Stimulated activated naive CD8-positive, alpha-beta T cell treated with anti-CD3 and anti-CD28 coated beads, Interleukin-15, amount 100 ng/mL, for 72 hours (primary cell): ENCODE measurements around the gene CYS1.

ENCODE experiments used
- ATAC-seq: fragments of 150-1000 bp; cut with Tn5 transposase; 2 replicates; pipeline ENCODE4 v1.10.0; 2021; ENCODE audit warnings: mild to moderate bottlenecking, moderate library complexity
- DNase-seq, 2 donors: peaks; one replicate each; pipeline ENCODE4 v3.0.0; 2021 to 2022
- H3K27ac Mint-ChIP-seq, 2 donors: one replicate each; pipeline ENCODE4 v1.8.0; 2022; ENCODE audit warnings: mild to moderate bottlenecking in 2 of 2, mixed read lengths in 2 of 2, moderate library complexity in 2 of 2
- H3K27me3 Mint-ChIP-seq: one replicate; pipeline ENCODE4 v1.8.0; 2022; ENCODE audit warnings: mixed read lengths
- H3K4me1 Mint-ChIP-seq: one replicate; pipeline ENCODE4 v1.8.0; 2022; ENCODE audit warnings: mild to moderate bottlenecking, mixed read lengths
- H3K4me3 Mint-ChIP-seq, 2 donors: one replicate each; pipeline ENCODE4 v1.8.0; 2022; ENCODE audit warnings: mild to moderate bottlenecking in 2 of 2, mixed read lengths in 2 of 2, moderate library complexity in 1 of 2
- H3K9me3 Mint-ChIP-seq, 2 donors: one replicate each; pipeline ENCODE4 v1.8.0; 2022; ENCODE audit warnings: mixed read lengths in 2 of 2

Gene CYS1

DNA sequence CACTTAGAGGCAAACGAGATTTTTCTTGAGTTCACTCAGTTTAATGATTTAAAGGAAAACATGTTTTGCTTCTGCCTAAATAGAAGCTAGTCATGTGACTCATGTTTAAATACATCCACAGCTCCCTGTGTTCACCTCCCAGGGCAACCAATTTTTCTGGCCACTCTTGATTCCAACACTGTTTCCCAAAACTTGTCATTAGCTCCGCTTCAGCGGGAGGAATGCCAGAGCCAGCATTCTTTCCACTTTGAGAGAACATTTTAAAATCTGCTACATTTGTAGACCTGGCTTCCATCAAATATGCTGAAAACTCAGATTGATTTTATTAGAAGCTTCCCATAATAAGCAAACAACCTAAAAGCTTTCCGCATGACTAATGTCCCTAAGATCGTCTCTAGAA is 2.8 kb upstream of the CYS1 start:
- Mint-ChIP-seq H3K4me3 (no peak overlapping the region), H3K27me3 (peaks cover 87% of the 10 kb centered on the region), H3K27ac (no peak overlapping the region), H3K4me1 (peaks cover 37% of the 10 kb centered on the region), H3K9me3 (no peaks in the 10 kb centered on the region)
- ATAC-seq (no peak), DNase-seq (no peak)

DNA sequence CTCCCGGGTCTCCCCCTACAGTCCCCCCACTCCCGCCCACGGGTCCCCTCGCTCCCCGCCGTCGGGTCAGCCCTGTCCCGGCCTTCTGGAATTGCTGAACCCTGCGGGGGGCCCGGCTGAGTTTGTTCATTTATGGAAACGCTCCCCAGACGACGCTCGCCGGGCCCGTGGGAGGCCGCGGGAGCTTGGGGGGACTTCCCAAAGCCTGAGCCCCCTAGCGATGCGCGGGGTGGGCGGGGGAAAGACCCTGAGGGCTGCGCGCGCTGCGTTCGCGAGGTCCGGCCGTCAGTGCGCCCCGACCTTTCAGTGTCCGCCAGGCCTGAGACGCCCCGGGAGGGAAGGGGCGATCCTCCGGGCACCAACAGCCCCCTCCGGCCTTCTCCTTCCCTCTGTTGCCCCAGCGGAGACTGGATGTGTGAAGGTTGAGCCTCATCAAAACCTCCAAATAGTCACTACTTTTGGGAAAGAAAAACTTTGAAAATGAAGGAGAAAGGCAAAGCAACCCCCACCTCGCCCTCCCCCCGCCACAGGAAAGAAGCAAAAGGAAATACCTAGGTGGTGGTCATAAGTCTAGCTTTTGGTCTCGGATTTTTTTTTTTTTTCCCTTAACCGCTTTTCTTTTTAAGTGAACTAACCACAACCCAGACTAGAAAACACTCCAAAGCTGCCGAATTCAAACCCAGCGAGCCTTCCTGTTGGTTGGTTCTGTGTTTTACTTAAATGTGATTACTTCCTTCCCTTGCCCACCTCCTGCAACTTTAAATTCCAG is 509 bp upstream of the CYS1 start:
- Mint-ChIP-seq H3K27me3 (peaks cover 87% of the 10 kb centered on the region), H3K27ac (peak overlapping the region in 1 of 2 donors; percentile 31), H3K4me3 (peak overlapping the region; percentile 78 to 79), H3K4me1 (peaks cover 37% of the 10 kb centered on the region), H3K9me3 (no peaks in the 10 kb centered on the region)
- ATAC-seq (peak; percentile 59), DNase-seq (peak; percentile 27 to 52)

DNA sequence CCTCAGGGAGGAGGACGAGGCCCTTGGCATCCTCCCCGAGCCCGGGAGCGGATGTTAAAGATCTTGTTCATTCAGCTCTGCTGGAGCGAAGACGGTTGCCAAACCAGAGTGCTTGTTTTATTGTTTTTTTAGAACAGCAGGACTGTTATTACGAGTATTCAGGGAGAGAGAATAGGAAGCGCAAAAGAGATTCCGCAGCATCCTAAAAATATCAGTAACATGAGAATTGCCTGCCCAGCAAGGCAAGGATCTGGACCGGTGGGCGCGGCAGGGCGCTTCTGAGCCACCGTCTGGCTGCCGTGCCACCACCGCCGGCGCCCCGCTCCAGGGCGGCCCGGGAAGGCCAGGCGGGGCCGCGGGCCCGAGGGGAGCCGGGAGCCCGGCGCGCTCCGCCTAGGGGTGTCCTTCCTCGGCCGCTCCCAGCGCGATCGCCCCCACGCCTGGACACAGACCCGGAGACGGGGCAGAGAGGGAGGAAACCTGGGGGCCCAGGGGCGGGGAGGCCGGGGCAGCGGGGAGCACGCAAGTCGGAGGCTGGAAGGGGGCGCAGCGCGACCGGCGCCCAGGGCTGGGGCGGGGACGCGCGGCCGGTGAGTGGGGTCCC is 843 bp downstream of the CYS1 start:
- Mint-ChIP-seq H3K9me3 (no peaks in the 10 kb centered on the region), H3K27me3 (peaks cover 87% of the 10 kb centered on the region), H3K4me1 (peaks cover 35% of the 10 kb centered on the region), H3K4me3 (peak overlapping the region; percentile 75 to 89), H3K27ac (peak overlapping the region in 1 of 2 donors; percentile 74)
- DNase-seq (peak; percentile 35 to 38), ATAC-seq (peak; percentile 59)

DNA sequence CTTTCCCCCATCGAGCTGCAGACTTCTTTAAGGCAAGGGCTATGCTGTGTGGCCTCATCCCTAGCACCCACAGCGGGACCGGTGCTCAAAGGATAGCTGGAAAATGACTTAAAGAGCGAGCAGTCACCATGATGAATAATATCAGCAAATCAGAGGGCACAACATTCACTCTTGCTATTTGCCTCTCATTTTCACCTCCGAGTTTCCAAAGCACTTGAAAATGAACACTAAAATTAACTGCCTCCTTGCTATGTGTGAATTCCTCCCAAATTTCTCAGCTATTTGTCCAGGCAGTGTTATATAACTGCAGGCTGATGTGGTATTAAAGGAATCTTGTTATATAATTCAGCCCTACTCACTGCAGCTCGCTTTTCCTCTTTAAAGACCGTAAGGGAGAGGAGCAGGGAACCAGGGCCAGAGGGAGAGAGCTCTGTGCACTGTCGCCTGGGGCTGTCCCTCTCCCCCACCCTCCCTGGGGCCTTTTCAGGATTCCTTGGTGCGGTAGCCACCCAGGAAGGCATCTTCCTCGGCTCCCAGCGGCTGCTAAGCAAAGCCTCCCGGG is 1.4 kb downstream of the CYS1 start:
- Mint-ChIP-seq H3K4me3 (peak overlapping the region; percentile 75 to 89), H3K4me1 (peaks cover 29% of the 10 kb centered on the region), H3K9me3 (no peaks in the 10 kb centered on the region), H3K27ac (no peak overlapping the region), H3K27me3 (peaks cover 87% of the 10 kb centered on the region)
- DNase-seq (no peak), ATAC-seq (no peak)

DNA sequence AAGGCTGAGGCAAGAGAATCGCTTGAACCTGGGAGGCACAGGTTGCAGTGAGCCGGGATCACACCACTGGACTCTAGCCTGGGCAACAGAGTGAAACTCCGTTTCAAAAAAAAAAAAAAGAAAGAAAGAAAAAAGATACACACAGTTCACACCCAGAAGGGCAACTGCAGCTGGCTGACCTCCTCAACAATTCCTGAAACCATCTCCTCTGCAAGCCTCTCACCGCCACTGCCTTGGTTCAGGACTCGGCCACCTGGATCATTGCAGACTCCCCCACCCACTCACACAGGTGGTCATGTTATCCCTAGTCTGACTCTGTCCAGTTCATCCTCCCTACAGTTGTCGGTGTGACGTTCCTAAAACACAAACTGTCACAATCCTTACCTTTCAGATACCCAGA is 2.2 kb downstream of the CYS1 start:
- Mint-ChIP-seq H3K9me3 (no peaks in the 10 kb centered on the region), H3K27ac (no peak overlapping the region)

DNA sequence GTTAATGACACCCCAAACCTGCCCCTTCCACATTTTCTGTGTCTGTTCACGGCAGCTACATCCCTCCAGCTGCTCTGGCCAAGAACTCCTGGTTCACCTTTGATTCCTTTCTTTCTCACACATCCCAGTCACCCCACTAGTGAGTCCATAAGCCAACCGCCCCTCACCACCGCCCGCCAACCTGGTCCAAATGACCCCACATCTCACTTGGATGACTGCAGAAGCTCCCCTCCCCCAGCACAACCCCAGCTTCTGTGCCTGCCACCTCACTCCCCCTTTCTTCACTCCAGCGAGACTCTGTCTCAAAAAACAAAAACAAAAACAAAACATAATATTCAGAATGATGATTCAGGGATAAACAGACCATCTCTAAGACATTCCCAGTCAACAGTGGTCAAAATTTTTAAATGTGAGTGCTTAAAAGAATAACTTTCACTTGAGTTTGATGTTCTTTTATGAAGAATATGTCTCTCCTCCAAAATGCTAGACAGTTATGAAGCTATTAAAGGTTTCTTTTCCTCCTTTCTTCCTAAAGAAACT is 3.2 kb downstream of the CYS1 start:
- DNase-seq = no peak
- Mint-ChIP-seq H3K4me3 (no peak overlapping the region), H3K27ac (no peak overlapping the region), H3K9me3 (no peaks in the 10 kb centered on the region), H3K4me1 (peaks cover 31% of the 10 kb centered on the region), H3K27me3 (peaks cover 87% of the 10 kb centered on the region)
- no peak for ATAC-seq

More for the DNA sequence above, 2.2 kb downstream of the CYS1 start:
- ATAC-seq (no peak), DNase-seq (no peak)
- Mint-ChIP-seq H3K4me3 (no peak overlapping the region), H3K27me3 (peaks cover 87% of the 10 kb centered on the region), H3K4me1 (peaks cover 23% of the 10 kb centered on the region)

DNA sequence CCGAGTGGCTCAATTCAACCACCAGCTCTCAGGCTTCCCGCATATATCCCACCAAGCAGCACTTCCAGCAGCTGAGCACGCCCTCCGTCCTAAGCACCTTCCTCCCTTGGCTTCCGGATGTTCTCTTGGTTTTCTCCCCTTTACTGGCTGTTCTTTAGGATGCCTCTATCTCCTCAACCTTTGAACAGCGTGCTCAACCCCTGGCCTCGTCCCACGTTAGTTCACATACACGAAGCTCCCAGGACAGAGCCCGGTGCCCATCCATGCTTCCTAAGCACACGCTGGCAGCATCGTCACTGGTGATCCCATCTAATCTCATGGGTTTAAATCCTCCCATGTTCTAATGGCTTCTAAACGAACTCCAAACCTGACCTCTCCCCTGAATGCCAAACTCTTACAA is 3.7 kb downstream of the CYS1 start:
- peaks cover 84% of the 10 kb centered on the region for H3K27me3 Mint-ChIP-seq
- peaks cover 25% of the 10 kb centered on the region for H3K4me1 Mint-ChIP-seq
- no peak for ATAC-seq
- no peak for DNase-seq
- H3K9me3 Mint-ChIP-seq = no peaks in the 10 kb centered on the region
- H3K4me3 Mint-ChIP-seq = no peak overlapping the region
- H3K27ac Mint-ChIP-seq = no peak overlapping the region

DNA sequence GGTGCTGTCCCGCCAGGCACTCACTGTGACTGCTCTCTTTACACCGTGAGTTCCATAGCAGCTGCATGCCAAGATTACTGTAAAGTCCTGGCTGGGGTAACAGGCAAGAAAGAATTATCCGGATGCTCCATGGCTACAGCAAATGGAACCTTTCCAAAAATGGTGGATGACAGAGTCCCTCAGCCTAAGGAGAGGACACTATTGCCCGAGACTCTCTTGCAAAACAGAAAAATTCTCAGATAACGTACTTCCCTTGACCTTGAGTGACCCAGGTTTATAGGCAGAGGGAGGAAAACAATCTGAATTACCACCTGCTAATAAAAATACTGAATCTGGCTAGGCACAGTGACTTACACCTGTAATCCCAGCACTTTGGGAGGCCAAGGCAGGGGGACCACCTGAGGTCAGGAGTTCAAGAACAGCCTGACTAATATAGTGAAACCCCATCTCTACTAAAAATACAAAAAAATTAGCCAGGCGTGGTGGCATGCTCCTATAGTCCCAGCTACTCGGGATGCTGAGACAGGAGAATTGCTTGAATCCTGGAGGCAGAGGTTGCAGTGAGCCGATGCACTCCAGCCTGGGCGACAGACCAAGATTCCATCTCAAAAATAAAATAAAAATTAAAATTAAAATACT is 4.5 kb downstream of the CYS1 start:
- Mint-ChIP-seq H3K9me3 (no peaks in the 10 kb centered on the region), H3K4me1 (peaks cover 19% of the 10 kb centered on the region), H3K27me3 (peaks cover 79% of the 10 kb centered on the region), H3K4me3 (no peak overlapping the region), H3K27ac (no peak overlapping the region)
- ATAC-seq = no peak
- no peak for DNase-seq

DNA sequence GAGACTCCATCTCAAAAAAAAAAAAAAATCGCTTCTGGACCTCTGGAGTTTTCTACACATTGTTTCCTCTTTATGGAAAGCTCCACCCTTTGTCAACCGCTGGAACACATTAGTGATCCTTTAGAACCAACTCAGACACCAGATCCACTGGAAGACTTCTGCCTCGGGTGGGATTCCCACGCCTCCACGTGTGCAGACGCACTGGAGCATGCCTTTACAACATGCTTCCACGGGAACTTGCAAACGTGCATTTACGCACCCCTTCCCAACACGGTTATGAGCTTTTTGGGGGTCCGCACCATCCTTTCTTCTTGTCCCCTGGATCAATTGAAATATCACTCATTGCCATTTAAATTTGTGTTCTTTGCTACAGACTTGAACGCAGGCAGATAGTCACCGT is 5.1 kb downstream of the CYS1 start:
- Mint-ChIP-seq H3K9me3 (no peaks in the 10 kb centered on the region), H3K4me1 (peaks cover 19% of the 10 kb centered on the region), H3K27me3 (peaks cover 79% of the 10 kb centered on the region), H3K4me3 (no peak overlapping the region), H3K27ac (no peak overlapping the region)
- ATAC-seq (no peak), DNase-seq (no peak)

DNA sequence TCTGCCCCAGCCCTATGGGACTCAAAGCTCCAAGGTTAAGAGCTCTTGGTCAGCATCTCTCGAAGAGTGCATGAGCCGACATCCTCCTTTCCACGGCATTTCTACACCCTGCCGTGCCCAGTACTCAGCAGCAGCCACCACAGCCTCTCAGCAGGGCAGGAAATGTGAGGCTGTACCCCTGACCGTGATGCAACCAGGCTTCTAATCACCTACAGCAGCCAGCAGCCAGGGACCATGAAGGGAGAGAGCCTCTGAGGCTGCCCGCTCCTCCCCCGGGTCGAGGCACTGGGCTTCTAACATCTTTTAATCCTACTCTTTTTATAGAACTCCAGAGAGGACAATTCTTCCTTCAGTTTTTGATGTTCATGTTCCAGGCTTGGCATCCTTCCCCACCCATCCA is 6.5 kb downstream of the CYS1 start:
- peaks cover 12% of the 10 kb centered on the region for H3K4me1 Mint-ChIP-seq
- no peaks in the 10 kb centered on the region for H3K9me3 Mint-ChIP-seq
- no peak overlapping the region for H3K27ac Mint-ChIP-seq
- DNase-seq = no peak
- no peak for ATAC-seq
- no peak overlapping the region for H3K4me3 Mint-ChIP-seq
- peaks cover 71% of the 10 kb centered on the region for H3K27me3 Mint-ChIP-seq

DNA sequence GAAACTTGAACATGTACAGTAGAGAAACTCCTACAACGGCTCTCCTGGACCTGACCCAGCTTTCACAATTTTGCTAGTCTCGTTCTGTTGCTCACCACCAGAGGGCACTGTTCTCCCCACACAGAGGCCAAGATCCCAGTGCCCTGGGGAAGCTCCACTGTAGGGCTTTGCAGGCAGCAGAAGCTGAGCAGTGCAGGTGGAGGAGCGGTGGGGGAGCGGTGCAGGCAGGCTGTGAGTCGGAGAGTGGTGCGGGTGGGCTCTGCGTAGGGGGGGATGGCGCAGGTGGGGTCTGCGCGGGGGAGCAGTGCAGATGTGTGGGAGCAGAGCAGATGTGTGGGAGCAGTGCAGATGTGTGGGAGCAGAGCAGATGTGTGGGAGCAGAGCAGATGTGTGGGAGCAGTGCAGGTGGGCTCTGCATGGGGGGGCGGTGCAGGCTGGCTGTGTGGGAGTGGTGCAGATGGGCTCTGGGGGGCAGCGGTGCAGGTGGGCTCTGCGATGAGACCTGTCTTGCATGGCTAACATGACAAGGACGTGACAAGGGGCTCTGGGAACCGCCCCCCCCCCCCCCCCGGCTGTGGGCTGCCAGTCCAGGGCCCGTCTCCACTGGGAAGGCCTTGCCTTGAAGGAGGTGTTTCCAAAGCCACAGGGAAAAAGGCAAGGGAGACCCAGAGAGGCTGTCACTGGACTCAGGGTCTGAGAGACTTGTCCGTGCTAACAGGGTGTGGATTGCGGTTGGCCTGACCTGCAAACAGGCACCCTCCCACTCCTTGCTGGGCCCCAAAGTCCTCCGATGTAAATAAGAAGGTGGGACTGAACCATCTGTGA is 7.3 kb downstream of the CYS1 start:
- Mint-ChIP-seq H3K4me1 (peaks cover 8% of the 10 kb centered on the region), H3K4me3 (no peak overlapping the region), H3K9me3 (peaks cover 3 to 4% of the 10 kb centered on the region in 2 donors), H3K27ac (no peak overlapping the region), H3K27me3 (peaks cover 63% of the 10 kb centered on the region)
- DNase-seq = peak; percentile 71 to 78
- peak; percentile 93 for ATAC-seq

DNA sequence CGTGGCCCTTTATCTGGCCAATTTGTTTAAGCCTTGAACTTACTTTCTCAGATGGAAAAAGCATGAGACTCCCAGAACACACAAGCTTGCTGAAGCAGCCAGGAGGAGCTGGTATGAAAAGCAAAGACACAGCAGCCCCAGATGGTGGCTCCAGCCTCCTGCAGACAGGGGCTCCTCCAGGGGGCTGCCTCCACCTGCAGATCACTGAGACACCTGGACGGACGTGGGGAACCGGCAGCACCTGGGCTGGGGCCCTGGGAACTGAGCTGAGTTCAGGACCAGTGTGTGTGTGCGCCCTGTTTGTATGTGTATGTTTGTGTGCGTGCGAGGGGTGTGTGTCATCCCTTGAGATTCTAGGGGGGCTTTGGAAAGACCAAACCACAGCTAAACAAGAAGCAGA is 8.6 kb downstream of the CYS1 start:
- H3K9me3 Mint-ChIP-seq = peaks cover 6 to 8% of the 10 kb centered on the region in 2 donors
- peaks cover 50% of the 10 kb centered on the region for H3K27me3 Mint-ChIP-seq
- no peak for ATAC-seq
- H3K4me3 Mint-ChIP-seq = no peak overlapping the region
- DNase-seq = no peak
- H3K27ac Mint-ChIP-seq = no peak overlapping the region
- H3K4me1 Mint-ChIP-seq = peaks cover 8% of the 10 kb centered on the region

DNA sequence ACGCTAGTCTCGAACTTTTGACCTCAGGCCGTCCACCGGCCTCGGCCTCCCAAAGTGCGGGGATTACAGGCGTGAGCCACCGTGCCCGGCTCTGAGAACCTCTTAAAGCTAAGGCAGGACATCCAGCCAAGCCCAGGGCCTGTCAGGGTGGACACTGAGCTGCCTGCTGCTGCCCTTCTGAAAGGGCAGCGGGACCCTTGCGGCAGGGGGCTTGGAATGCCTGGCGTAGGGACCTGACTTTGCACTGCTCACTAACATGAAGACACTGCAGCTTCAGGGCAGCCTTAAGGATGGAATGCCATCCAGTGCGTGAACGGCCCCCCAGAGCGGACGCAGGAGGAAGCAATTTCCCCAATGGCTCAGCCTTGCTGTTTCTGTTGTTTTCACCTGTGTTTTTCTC is 9.0 kb downstream of the CYS1 start:
- peaks cover 46% of the 10 kb centered on the region for H3K27me3 Mint-ChIP-seq
- H3K4me1 Mint-ChIP-seq = peaks cover 8% of the 10 kb centered on the region
- DNase-seq = no peak
- H3K27ac Mint-ChIP-seq = no peak overlapping the region
- peaks cover 6 to 8% of the 10 kb centered on the region in 2 donors for H3K9me3 Mint-ChIP-seq
- no peak overlapping the region for H3K4me3 Mint-ChIP-seq
- ATAC-seq = no peak

DNA sequence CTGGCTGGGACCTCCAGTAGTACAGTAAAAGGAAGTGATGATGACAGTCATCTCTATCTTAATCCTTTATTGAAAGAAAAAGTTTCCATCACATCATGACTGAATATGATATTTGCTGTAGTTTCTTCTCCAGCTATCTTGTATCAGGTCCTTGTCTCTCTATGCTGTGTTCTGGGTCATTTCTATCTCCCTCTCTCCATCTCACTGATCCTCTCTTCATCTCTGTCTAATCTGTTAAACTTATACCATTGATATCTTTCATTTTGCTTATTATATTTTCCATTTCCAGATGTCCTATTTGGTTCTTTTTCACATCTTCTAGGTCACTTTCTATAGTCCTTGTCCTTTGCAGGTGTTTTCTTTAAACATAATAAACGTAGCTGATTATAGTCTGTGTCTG is 12.3 kb downstream of the CYS1 start:
- Mint-ChIP-seq H3K4me3 (no peak overlapping the region), H3K27ac (no peak overlapping the region), H3K9me3 (peaks cover 6 to 8% of the 10 kb centered on the region in 2 donors), H3K4me1 (peaks cover 7% of the 10 kb centered on the region), H3K27me3 (peaks cover 13% of the 10 kb centered on the region)
- ATAC-seq (no peak), DNase-seq (no peak)

DNA sequence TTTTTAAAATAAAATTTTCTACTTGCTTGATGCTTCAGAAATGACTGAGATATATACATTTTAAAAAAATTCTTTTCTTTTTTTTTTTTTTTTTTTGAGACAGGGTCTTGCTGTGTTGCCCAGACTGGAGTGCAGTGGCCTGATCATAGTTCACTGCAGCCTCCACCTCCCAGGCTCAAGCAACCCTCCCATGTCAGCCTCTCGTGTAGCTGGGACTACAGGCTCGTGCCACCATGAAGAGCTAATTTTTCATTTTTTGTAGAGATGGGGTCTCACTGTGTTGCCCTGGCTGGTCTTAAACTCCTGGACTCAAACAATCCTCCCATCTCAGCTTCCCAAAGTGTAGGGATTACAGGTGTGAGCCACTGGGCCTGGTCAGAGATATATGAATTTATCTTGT is 12.9 kb downstream of the CYS1 start:
- peaks cover 6 to 8% of the 10 kb centered on the region in 2 donors for H3K9me3 Mint-ChIP-seq
- no peak for ATAC-seq
- H3K27me3 Mint-ChIP-seq = peaks cover 7% of the 10 kb centered on the region
- H3K4me1 Mint-ChIP-seq = peaks cover 1% of the 10 kb centered on the region
- DNase-seq = no peak
- no peak overlapping the region for H3K27ac Mint-ChIP-seq
- no peak overlapping the region for H3K4me3 Mint-ChIP-seq
